ENCODE results near the gene LSM4. TPM values are rescaled to one million over a fixed set of nuclear protein-coding genes. Genes with fewer than 3 reads are reported as not detected.

Gene LSM4
- total RNA-seq: 87.7 TPM
- polyA plus RNA-seq (ENCODE audit: insufficient read depth, low read depth, low replicate concordance): 245 TPM
- long read RNA-seq, donor 1, transcript LSM4-203 (5 exons, 1,908 nt): major isoform, 68 of 158 reads
- long read RNA-seq, donor 1, partial matches to known transcripts: 80 of 158 reads
- long read RNA-seq, donor 1, other reads (novel, unspliced or antisense): 5 of 158 reads
- long read RNA-seq, donor 2, transcript LSM4-203 (5 exons, 1,908 nt): major isoform, 64 of 225 reads
- long read RNA-seq, donor 2, partial matches to known transcripts: 152 of 225 reads
- long read RNA-seq, donor 2, other reads (novel, unspliced or antisense): 6 of 225 reads
- long read RNA-seq, donor 3, transcript LSM4-204 (4 exons, 807 nt): minor isoform, 5 of 157 reads
- long read RNA-seq, donor 3, transcript LSM4-203 (5 exons, 1,908 nt): major isoform, 73 of 157 reads
- long read RNA-seq, donor 3, partial matches to known transcripts: 67 of 157 reads
- long read RNA-seq, donor 3, other reads (novel, unspliced or antisense): 8 of 157 reads
- long read RNA-seq, donor 4, transcript LSM4-203 (5 exons, 1,908 nt): major isoform, 39 of 53 reads
- long read RNA-seq, donor 4, partial matches to known transcripts: 14 of 53 reads
- long read RNA-seq, donor 4, other reads (novel, unspliced or antisense): 0 of 53 reads
- long read RNA-seq, donor 5, partial matches to known transcripts: 0 of 4 reads
- long read RNA-seq, donor 5, other reads (novel, unspliced or antisense): 0 of 4 reads
- long read RNA-seq, donor 6, transcript LSM4-203 (5 exons, 1,908 nt): major isoform, 118 of 133 reads
- long read RNA-seq, donor 6, partial matches to known transcripts: 10 of 133 reads
- long read RNA-seq, donor 6, other reads (novel, unspliced or antisense): 0 of 133 reads
- long read RNA-seq, donor 7, transcript LSM4-203 (5 exons, 1,908 nt): major isoform, 93 of 107 reads
- long read RNA-seq, donor 7, partial matches to known transcripts: 7 of 107 reads
- long read RNA-seq, donor 7, other reads (novel, unspliced or antisense): 7 of 107 reads
- long read RNA-seq, donor 8, transcript LSM4-203 (5 exons, 1,908 nt): major isoform, 76 of 184 reads
- long read RNA-seq, donor 8, partial matches to known transcripts: 108 of 184 reads
- long read RNA-seq, donor 8, other reads (novel, unspliced or antisense): 0 of 184 reads
- long read RNA-seq, donor 9, transcript LSM4-203 (5 exons, 1,908 nt): major isoform, 44 of 45 reads
- long read RNA-seq, donor 9, partial matches to known transcripts: 0 of 45 reads
- long read RNA-seq, donor 9, other reads (novel, unspliced or antisense): 0 of 45 reads
- long read RNA-seq, donor 10, transcript LSM4-203 (5 exons, 1,908 nt): major isoform, 43 of 132 reads
- long read RNA-seq, donor 10, partial matches to known transcripts: 67 of 132 reads
- long read RNA-seq, donor 10, other reads (novel, unspliced or antisense): 18 of 132 reads

DNA sequence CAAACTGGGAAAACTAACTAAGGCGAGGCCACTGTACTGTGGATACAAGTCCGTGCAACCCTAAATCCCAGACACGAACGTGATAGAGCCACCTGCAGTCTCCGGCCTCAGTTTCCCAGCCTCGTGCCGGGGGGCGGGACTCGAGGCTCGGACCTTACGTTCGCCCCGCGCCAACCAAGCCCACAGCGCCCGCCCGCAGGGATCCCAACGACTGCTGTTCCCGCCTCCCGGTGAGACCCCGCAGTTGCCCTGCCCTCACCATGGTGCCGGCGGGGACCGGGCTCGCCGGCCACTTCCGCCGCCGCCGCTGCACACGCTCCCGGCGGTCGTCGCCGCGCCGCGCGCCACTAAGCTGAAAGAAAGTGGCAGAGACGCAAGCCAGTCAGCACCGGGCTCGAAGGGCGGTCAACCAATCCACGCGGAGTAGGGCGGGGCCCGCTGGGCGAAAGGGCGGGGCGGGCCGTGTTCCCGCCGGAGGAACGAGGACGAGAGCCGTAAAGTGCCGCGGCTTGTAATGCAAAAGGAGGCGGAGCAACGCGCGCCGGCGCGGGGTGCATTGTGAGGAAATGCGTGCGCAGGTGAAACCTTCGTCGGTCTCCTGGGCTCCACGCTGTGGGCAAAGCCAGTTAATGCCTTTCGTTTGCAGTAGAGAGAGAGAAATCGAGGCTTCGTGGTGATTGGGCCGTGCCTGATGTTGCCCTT, at the start of gene LSM4:
TSS of gene LSM4 (minus strand) at position 318 of the 702 bp plus-strand sequence. CDS start at position 262, 56 bp downstream.
- TF ChIP-seq, protein P1, sequence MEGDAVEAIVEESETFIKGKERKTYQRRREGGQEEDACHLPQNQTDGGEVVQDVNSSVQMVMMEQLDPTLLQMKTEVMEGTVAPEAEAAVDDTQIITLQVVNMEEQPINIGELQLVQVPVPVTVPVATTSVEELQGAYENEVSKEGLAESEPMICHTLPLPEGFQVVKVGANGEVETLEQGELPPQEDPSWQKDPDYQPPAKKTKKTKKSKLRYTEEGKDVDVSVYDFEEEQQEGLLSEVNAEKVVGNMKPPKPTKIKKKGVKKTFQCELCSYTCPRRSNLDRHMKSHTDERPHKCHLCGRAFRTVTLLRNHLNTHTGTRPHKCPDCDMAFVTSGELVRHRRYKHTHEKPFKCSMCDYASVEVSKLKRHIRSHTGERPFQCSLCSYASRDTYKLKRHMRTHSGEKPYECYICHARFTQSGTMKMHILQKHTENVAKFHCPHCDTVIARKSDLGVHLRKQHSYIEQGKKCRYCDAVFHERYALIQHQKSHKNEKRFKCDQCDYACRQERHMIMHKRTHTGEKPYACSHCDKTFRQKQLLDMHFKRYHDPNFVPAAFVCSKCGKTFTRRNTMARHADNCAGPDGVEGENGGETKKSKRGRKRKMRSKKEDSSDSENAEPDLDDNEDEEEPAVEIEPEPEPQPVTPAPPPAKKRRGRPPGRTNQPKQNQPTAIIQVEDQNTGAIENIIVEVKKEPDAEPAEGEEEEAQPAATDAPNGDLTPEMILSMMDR (IDR thresholded peaks at IDR 0.05; ENCODE audit: borderline replicate concordance, extremely low read depth, insufficient read depth): peak; percentile 37
- peak; percentile 27 for FAIRE-seq
- H3K4me3 ChIP-seq (ENCODE audit: low read length in 3 of 3): peak within 1 kb of the TSS; percentile 71 to 86 (median 79)
- intact Hi-C loops (cut with DNase I): no loop called here
- peak within 1 kb of the TSS; percentile 68 to 94 (median 92) for H3K9ac ChIP-seq (ENCODE audit: low read length in 3 of 3)
- no peaks in the 10 kb centered on the region for H3K9me3 ChIP-seq (ENCODE audit: control insufficient read depth in 2 of 3, insufficient read depth in 1 of 3, low read length in 3 of 3)
- H3K4me1 ChIP-seq (ENCODE audit: control insufficient read depth in 2 of 3, insufficient read depth in 2 of 3, low read depth in 1 of 3, low read length in 3 of 3): peaks cover 3 to 42% (median 33%) of the 10 kb centered on the region in 3 donors
- H3K27me3 ChIP-seq (ENCODE audit: control insufficient read depth, insufficient read depth, low read length): no peaks in the 10 kb centered on the region
- peak; percentile 99 for DNase-seq
- H3K36me3 ChIP-seq (ENCODE audit: control insufficient read depth in 2 of 3, insufficient read depth in 3 of 3, low read length in 3 of 3): no peaks in the 10 kb centered on the region
- peak within 1 kb of the TSS; percentile 91 to 93 for H3K27ac ChIP-seq (ENCODE audit: low read depth in 2 of 2, low read length in 2 of 2)

DNA sequence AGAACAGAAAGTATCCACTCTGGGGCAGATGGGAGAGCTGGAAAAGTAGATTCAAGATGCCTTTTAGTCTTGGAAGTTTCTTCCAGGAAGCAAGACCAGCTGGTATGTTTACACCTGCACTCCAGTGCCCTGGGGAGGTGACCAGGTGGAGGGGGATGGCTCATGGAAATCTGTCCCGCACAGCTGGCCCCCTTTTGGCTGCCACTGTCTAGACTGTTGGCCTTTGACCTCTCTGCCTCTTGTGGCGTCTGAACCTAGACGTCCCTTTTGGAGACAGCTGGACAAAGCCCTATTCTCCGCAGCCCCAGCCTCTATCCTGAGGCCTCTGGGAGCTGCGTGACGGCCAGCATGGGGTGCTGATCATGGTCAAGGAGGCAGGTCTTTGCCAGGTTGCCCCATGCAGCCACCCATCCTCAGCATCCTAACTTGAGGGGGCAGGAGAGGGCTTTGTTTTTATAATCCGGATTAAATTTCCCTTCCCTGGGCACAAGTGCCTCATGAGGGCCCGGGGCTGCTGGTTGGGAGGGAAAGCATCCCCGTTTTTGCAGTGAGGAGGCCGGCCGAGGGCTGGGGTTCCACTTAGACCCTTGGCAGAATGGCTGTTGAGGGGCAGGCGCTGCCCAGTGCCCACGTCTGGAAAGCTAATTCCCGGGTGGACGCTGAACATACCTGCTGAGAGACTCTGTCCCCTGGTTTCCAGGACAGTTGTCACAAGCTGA, 45.8 kb upstream of the LSM4 start:
- no peaks in the 10 kb centered on the region for H3K9me3 ChIP-seq (ENCODE audit: control insufficient read depth in 2 of 3, insufficient read depth in 1 of 3, low read length in 3 of 3)
- peak overlapping the region in 1 of 3 donors; percentile 51 for H3K9ac ChIP-seq (ENCODE audit: low read length in 3 of 3)
- FAIRE-seq (no peak), DNase-seq (no peak)
- TF ChIP-seq, protein P1 (IDR thresholded peaks at IDR 0.05; ENCODE audit: borderline replicate concordance, extremely low read depth, insufficient read depth): no peak
- peak overlapping the region; percentile 55 to 84 for H3K27ac ChIP-seq (ENCODE audit: low read depth in 2 of 2, low read length in 2 of 2)
- H3K4me1 ChIP-seq (ENCODE audit: control insufficient read depth in 2 of 3, insufficient read depth in 2 of 3, low read depth in 1 of 3, low read length in 3 of 3): peaks cover 0 to 26% (median 24%) of the 10 kb centered on the region in 3 donors
- intact Hi-C loops (cut with DNase I): no loop called here
- H3K36me3 ChIP-seq (ENCODE audit: control insufficient read depth in 2 of 3, insufficient read depth in 3 of 3, low read length in 3 of 3): peaks cover 0 to 9% (median 0%) of the 10 kb centered on the region in 3 donors
- no peaks in the 10 kb centered on the region for H3K27me3 ChIP-seq (ENCODE audit: control insufficient read depth, insufficient read depth, low read length)
- no peak overlapping the region for H3K4me3 ChIP-seq (ENCODE audit: low read length in 3 of 3)

Data from kidney (tissue), 22 donors.